ENCODE measurements around the gene SLC40A1.

The SLC40A1 gene

GRCh38 chr2:189574793-189575475 is 5.7 kb downstream of the SLC40A1 start:
- FAIRE-seq (no peak), DNase-seq (ENCODE audit: extremely low spot score, insufficient read length, low read depth) (no peak)

- no peak for DNase-seq (ENCODE audit: extremely low spot score, insufficient read length, low read depth)
- FAIRE-seq: peak; percentile 9
These were observed 10.0 kb downstream of the SLC40A1 start for GRCh38 chr2:189570570-189571031.

GRCh38 chr2:189569295-189569910 is 11.2 kb downstream of the SLC40A1 start:
- FAIRE-seq (peak; percentile 12), DNase-seq (ENCODE audit: extremely low spot score, insufficient read length, low read depth) (no peak)

DNA sequence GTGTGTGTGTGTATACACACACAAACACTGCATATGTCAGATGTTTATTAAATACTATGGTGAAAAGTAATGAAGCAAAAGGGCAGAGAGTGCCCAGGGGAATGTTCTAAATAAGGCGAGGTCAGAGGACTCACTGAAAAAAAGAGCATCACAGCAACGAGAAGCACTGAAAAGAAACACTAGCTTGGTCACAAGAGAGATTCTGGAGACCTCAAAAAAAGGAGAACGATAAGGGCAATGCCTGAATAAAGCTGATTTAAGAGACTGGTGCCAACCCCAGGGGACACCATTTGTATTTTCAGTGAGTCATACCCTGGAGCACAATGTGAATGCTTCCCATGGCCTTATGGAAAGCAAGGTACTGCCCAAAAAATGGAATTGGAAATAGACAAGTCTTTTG is 14.5 kb downstream of the SLC40A1 start:
- no peak for FAIRE-seq
- no peak for DNase-seq (ENCODE audit: extremely low spot score, insufficient read length, low read depth)

- no peak for FAIRE-seq
These were observed 19.1 kb downstream of the SLC40A1 start for GRCh38 chr2:189561371-189562038.

GRCh38 chr2:189560273-189560586 is 20.4 kb downstream of the SLC40A1 start:
- no peak for DNase-seq (ENCODE audit: extremely low spot score, insufficient read length, low read depth)
- no peak for FAIRE-seq

More at GRCh38 chr2:189561371-189562038, 19.1 kb downstream of the SLC40A1 start:
- DNase-seq (ENCODE audit: extremely low spot score, insufficient read length, low read depth): no peak

DNA sequence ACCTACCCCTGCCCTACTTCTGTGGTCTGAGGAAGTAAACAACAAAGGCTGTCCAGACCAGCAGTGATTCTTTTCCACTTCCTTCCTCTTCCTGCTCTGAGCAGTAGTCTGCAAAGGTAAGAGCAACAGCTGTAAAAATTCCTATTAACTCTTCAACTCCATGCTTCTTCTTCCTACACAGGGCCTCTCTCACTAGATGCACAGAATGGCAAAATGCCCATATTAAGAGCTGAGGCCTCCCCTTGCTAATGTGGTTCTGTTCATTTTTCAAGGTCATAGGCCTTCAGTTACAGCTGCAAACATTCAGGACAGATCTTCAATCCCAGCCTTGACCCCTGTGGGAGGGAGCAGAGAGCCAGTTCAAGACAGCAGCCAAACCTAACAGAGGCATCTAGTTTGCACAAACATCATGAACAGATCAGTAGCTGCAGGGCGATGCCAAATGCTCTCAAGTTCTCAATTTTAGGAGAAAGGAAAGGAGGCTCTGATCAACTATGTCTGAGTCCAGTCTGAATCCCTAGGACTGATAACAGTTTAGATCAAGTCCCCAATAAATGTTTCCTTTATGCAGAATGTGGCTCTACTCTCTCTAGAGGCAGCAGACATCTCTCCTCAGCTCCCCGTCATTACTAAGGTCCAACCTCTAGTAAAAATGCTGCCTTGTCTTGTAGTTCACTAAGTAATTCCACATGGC is 20.9 kb downstream of the SLC40A1 start:
- FAIRE-seq (no peak), DNase-seq (ENCODE audit: extremely low spot score, insufficient read length, low read depth) (no peak)

GRCh38 chr2:189558516-189559272 is 21.9 kb downstream of the SLC40A1 start:
- DNase-seq (ENCODE audit: extremely low spot score, insufficient read length, low read depth) (no peak), FAIRE-seq (no peak)

GRCh38 chr2:189557373-189557772 is 23.2 kb downstream of the SLC40A1 start:
- FAIRE-seq (no peak), DNase-seq (ENCODE audit: extremely low spot score, insufficient read length, low read depth) (no peak)

- DNase-seq (ENCODE audit: extremely low spot score, insufficient read length, low read depth) (no peak), FAIRE-seq (no peak)
These were observed 24.1 kb downstream of the SLC40A1 start for GRCh38 chr2:189556526-189556925.

DNA sequence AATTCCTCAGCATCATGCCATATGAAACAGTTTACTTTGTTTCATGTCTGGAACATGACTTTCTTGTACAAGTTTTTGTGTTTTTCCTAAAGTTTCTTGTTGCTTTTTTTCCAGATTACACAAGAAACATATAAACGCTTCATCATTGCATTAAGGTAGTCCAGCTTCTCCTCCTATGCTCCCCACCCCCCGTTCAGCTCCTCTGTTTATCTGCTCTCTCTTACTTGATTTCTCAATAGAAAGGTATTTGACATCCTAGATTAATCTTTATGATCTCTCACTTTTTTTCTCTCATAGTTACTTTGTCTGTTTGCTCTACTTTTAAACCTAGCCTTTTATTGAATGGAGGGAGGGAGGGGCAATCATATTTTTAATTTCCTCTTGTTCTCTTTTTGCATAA is 25.4 kb downstream of the SLC40A1 start:
- DNase-seq (ENCODE audit: extremely low spot score, insufficient read length, low read depth): no peak
- no peak for FAIRE-seq

DNA sequence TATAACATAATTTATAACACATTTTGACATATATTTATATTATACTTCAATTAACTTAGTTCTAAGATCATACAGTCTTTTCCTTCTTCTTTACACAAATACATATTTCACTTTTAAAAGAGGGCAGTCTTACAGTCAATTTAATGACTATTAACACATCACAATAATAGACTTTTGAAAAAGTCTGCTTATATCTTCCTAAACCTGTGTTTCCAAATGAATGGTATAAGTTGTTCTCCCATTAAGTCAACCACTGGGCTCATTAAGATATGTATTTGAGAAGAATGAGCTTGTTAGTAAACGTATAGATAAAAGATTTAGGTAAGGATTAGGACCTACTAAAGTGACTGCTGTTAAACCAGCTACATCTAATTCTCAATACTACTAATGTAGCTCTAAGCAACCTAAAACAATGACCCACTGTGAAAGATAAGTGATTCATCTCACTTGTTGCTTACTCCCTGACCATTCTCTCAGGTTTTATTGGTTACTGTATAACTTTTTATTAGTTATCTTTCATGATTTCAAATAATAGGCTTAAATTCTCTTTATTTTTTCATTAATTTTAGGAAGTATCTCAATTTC is 27.0 kb downstream of the SLC40A1 start:
- FAIRE-seq (no peak), DNase-seq (ENCODE audit: extremely low spot score, insufficient read length, low read depth) (no peak)

DNA sequence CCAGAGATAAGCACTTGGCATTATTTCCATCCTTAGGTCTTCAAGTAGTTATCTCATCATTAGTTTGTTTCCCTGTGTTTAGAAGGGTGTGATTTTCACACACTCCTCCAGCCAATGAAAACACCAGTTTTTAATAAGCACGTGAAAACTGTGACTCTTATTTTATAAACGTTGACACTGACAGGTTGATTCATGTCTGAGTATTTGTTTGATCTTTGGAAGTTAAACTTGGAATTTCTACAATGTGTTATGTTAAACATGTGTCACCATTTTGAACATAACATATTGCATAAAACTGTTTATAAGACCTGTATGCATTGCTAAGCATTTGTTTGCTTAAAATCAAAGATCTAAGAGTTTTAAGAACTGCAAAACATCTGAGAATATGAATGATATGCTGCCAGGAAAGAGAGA is 27.6 kb downstream of the SLC40A1 start:
- DNase-seq (ENCODE audit: extremely low spot score, insufficient read length, low read depth) (no peak), FAIRE-seq (no peak)

DNA sequence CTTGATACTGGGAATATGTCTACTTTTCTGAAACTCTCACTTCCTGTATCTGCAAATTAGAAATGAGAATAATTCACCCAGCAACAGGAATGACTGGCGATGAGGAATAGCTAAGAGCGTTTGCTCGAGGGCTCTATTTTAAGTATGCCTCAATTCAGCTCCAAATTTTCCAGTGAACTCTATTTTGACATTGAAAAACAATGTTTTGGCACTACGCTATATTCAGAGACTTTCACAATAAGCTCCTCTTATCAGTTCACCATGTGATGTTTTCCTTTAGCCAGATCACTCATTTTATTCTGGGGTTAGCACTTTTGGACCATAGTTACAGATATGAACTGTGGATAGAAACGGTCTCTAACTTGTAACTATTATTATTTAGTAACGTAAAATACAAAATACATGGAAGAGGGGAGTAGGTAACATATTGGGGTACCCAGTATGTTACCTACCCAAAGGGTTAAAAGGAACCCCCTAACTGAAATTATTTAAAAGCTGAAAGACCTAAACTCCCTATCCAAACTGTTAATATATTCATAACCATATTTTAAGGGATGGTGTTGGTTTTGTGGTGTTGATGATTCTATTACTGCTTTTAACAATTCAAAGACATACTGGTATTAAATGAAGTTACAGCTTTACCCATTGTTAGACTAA is 28.1 kb downstream of the SLC40A1 start:
- FAIRE-seq (no peak), DNase-seq (ENCODE audit: extremely low spot score, insufficient read length, low read depth) (no peak)

GRCh38 chr2:189551808-189552207 is 28.8 kb downstream of the SLC40A1 start:
- no peak for DNase-seq (ENCODE audit: extremely low spot score, insufficient read length, low read depth)
- FAIRE-seq: no peak

DNA sequence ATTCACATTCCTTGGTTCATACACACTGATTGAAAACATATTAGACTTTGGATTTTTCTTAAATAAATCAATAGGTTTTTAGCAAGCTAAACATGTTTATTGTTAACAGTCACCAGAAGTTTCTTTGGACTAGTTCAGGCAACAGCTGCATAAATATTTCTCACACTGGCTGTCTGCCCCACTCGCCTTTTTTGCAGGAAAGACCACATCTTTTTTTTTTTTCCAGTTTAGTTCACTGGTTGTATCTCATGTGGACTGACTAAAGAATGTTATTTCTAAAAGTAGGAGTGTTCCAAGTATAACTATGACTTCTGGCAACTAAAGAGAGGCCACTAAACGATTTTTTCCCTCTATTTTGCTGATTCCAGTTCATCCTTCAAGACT is 31.1 kb downstream of the SLC40A1 start:
- no peak for FAIRE-seq
- no peak for DNase-seq (ENCODE audit: extremely low spot score, insufficient read length, low read depth)

DNA sequence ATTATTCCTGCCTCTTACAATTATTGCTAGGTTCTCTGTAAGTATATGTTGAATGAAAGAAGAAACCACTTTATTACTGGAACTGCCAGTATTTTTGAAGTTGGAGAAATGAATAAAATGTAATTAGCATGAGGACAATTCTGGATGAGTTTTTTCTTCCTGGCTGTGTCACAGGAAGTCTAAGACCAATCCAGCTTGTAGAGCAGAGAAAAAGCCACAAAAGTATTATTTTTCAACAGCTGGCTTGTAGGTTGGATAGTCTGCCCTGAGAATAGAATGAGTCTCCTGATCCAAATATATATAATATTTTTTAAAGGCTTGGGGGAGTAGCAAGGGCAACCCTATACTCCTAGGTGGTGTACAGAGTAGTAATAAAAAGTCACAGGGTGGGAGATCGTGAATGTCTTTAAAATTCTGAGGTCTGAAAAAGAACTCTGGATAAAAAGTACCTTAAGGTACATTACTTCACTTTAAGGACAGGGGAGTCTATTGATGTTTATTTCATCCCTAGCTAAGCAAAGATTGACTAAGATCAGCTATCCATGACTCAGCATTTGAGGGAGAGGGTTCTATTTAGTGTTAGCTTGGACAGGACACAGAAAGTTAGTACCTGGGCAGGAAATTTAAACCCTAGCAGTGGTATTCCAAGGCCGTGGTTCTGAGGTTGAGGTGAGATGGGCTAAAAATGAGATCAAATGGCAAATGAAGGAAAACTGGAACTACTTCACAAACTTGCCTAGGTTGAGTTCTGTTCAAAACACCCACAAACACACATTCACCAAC is 31.7 kb downstream of the SLC40A1 start:
- DNase-seq (ENCODE audit: extremely low spot score, insufficient read length, low read depth): no peak
- FAIRE-seq: no peak

- no peak for FAIRE-seq
- no peak for DNase-seq (ENCODE audit: extremely low spot score, insufficient read length, low read depth)
These were observed 35.2 kb downstream of the SLC40A1 start for GRCh38 chr2:189545418-189545817.
